ENCODE measurements around the gene GPR37L1. TPM values are rescaled to one million over a fixed set of nuclear protein-coding genes. Genes with fewer than 3 reads are reported as not detected.

Gene GPR37L1
- total and polyA plus RNA-seq, 2 of the 4 experiments (the other 2 are of a cell fraction) = 0.02 TPM; not detected in 1

DNA sequence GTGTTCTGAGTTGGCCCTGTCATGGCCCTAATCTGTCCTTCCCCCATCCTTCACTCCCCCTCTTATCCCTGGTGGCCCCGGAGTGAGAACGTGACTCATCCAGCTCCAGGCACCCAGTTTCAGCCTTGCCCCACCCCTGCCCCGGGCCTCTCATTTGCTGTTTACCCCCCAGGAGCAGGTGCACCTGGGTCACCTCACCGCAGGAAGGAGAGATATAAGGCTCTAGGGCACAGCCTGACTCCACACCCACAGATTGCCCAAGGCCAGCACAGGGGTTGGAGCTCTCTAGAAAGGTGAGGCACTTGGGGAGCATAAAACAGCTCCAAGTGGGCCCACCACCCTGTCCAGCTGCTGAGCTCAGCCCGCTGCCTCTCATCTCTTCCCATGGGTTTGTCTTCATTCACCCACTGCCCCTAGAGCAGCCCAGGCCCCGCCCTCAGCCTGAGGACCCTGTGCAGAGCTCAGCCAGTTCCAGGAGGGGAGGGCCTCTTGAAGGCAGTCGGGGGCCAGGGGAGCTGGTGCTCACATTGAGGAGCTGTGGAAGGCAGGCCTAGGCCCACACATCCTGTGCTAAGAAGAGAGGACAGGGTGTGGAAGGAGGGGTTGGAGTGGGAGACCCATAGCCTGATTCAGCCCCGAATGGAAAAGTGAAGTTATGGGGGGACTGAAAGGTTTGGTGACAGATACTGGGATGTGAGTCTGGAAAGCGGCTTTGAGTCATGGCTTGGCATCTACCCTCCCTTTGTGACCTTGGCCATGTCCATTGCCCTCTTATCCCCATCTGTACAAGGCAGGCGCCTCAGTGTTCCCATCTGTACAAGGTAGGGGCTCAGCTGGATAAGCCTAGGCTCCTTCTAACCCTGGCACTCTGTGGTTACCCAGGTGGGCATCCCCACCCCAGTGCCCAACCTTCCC, 16.1 kb upstream of the GPR37L1 start (continued):
- no peak for TF ChIP-seq RFX5 (IDR thresholded peaks at IDR 0.05; ENCODE audit: low read depth, low read length)
- no peak for TF ChIP-seq POLR2A (IDR thresholded peaks at IDR 0.05; ENCODE audit: low read depth, low read length)
- TF ChIP-seq CEBPB (IDR thresholded peaks at IDR 0.05; ENCODE audit: low read depth, low read length) = no peak
- no peak for TF ChIP-seq BHLHE40 (IDR thresholded peaks at IDR 0.05; ENCODE audit: low read depth, low read length)
- no peak for TF ChIP-seq CHD1 (IDR thresholded peaks at IDR 0.05; ENCODE audit: low read depth, low read length)
- TF ChIP-seq FOS (IDR thresholded peaks at IDR 0.05; ENCODE audit: low read depth, low read length) = no peak
- no peak for TF ChIP-seq MXI1 (IDR thresholded peaks at IDR 0.05; ENCODE audit: borderline replicate concordance, low read depth, low read length)

Data from IMR-90 (cell line).